ENCODE results near the gene USP34.
"Not testable (repeated sequence)": the region's sequence is repeated elsewhere in the genome, so short reads cannot be mapped to it uniquely, and the experiment has no call there.

DNA sequence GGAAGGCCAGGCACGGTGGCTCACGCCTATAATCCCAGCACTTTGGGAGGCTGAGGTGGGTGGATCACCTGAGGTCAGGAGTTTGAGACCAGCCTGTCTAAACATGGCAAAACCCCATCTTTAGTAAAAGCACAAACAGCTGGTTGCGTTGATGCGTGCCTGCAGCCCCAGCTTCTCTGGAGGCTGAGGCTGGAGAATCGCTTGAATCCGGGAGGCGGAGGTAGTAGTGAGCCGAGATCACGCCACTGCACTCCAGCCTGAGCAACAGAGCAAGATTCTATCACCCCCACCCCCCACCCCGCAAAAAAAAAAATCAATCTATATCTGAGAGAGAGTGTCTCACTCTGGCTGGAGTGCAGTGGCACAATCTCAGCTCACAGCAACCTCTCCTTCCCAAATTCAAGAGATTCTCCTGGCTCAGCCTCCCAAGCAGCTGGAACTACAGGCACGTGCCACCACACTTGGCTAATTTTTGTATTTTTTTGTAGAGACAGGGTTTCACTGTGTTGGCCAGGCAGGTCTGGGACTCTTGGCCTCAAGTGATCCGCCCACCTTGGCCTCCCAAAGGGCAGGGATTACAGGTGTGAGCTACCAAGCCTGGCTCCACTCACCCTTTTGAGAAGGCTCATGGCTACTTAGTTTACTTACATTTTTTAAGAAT is 6.2 kb upstream of the USP34 start:
- TF ChIP-seq, protein P1, sequence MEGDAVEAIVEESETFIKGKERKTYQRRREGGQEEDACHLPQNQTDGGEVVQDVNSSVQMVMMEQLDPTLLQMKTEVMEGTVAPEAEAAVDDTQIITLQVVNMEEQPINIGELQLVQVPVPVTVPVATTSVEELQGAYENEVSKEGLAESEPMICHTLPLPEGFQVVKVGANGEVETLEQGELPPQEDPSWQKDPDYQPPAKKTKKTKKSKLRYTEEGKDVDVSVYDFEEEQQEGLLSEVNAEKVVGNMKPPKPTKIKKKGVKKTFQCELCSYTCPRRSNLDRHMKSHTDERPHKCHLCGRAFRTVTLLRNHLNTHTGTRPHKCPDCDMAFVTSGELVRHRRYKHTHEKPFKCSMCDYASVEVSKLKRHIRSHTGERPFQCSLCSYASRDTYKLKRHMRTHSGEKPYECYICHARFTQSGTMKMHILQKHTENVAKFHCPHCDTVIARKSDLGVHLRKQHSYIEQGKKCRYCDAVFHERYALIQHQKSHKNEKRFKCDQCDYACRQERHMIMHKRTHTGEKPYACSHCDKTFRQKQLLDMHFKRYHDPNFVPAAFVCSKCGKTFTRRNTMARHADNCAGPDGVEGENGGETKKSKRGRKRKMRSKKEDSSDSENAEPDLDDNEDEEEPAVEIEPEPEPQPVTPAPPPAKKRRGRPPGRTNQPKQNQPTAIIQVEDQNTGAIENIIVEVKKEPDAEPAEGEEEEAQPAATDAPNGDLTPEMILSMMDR (IDR thresholded peaks at IDR 0.05; ENCODE audit: low read length): not testable (repeated sequence)
- not testable (repeated sequence) for TF ChIP-seq EZH2 (optimal IDR thresholded peaks at IDR 0.05; ENCODE audit: low read depth, low read length); EZH2phosphoT487 (IDR thresholded peaks at IDR 0.05; ENCODE audit: low read length)

All from MM.1S (cell line).